Naive B cell (primary cell): ENCODE results near the gene MARK1. TPM values are rescaled to one million over a fixed set of nuclear protein-coding genes. Genes with fewer than 3 reads are reported as not detected.

Experiments
- ATAC-seq, 2 donors: fragments of 150-1000 bp; cut with Tn5 transposase; 2 replicates each; pipeline ENCODE4 v1.10.0; 2021; ENCODE audit warnings: low read depth in 2 of 2, mild to moderate bottlenecking in 2 of 2, moderate library complexity in 2 of 2
- DNase-seq: peaks from one replicate; pipeline ENCODE4 v3.0.0; 2022
- H3K27ac Mint-ChIP-seq, 6 donors: one replicate each; pipeline ENCODE4 v1.8.0; 2020 to 2022; ENCODE audit warnings: mild to moderate bottlenecking in 6 of 6, mixed read lengths in 6 of 6, moderate library complexity in 5 of 6, inconsistent platforms in 2 of 6
- H3K27me3 Mint-ChIP-seq, 3 donors: one replicate each; pipeline ENCODE4 v1.8.0; 2021 to 2022; ENCODE audit warnings: mixed read lengths in 3 of 3, mild to moderate bottlenecking in 1 of 3
- H3K36me3 Mint-ChIP-seq, 2 donors: one replicate each; pipeline ENCODE4 v1.8.0; 2020 to 2022; ENCODE audit warnings: mixed read lengths in 2 of 2, inconsistent platforms in 1 of 2, mild to moderate bottlenecking in 1 of 2
- H3K4me1 Mint-ChIP-seq, 3 donors: one replicate each; pipeline ENCODE4 v1.8.0; 2020 to 2022; ENCODE audit warnings: mixed read lengths in 3 of 3, inconsistent platforms in 1 of 3, mild to moderate bottlenecking in 1 of 3, moderate library complexity in 1 of 3
- H3K4me3 Mint-ChIP-seq, 8 donors: one replicate each; pipeline ENCODE4 v1.8.0; 2020 to 2022; ENCODE audit warnings: mild to moderate bottlenecking in 8 of 8, mixed read lengths in 8 of 8, moderate library complexity in 8 of 8, inconsistent platforms in 2 of 8
- H3K9me3 Mint-ChIP-seq, 7 donors: one replicate each; pipeline ENCODE4 v1.8.0; 2020 to 2022; ENCODE audit warnings: mixed read lengths in 7 of 7, mild to moderate bottlenecking in 5 of 7, inconsistent platforms in 2 of 7, moderate library complexity in 1 of 7
- polyA plus RNA-seq, 6 donors: library from polyadenylated mRNA; unstranded; fragments of 300-500 nt; fragmentation: Illumina TruSeq; gene quantifications; one replicate each; pipeline ENCODE4 v1.2.3, GENCODE V29; 2021; ENCODE audit warnings: low read depth in 6 of 6

The MARK1 gene
- polyA plus RNA-seq, 6 donors from 2014 or later, result 0.09 to 0.10 TPM; not detected in 4

GRCh38 chr1:220690140-220691052, 162.5 kb downstream of the MARK1 start, which contains the start of gene C1orf115:
TSS of gene C1orf115 (plus strand) at chr1:220690363. CDS start at chr1:220690403, 40 bp downstream.
- Mint-ChIP-seq H3K9me3 (no peaks in the 10 kb centered on the region), H3K27ac (peak within 1 kb of the TSS in 5 of 6 donors; percentile 60 to 94 (median 66)), H3K4me3 (peak within 1 kb of the TSS; percentile 84 to 96 (median 90)), H3K27me3 (peaks cover 5 to 20% (median 16%) of the 10 kb centered on the region in 3 donors), H3K36me3 (no peaks in the 10 kb centered on the region), H3K4me1 (peaks cover 12 to 36% (median 12%) of the 10 kb centered on the region in 3 donors)
- DNase-seq (peak; percentile 71), ATAC-seq (peak; percentile 90 to 92)

GRCh38 chr1:220691053-220691684, 163.2 kb downstream of the MARK1 start:
- peaks cover 12 to 36% (median 12%) of the 10 kb centered on the region in 3 donors for H3K4me1 Mint-ChIP-seq
- no peak for DNase-seq
- H3K27me3 Mint-ChIP-seq, result peaks cover 5 to 20% (median 16%) of the 10 kb centered on the region in 3 donors
- peak overlapping the region; percentile 66 to 94 (median 84) for H3K4me3 Mint-ChIP-seq
- H3K9me3 Mint-ChIP-seq, result no peaks in the 10 kb centered on the region
- peak overlapping the region in 1 of 6 donors; percentile 84 for H3K27ac Mint-ChIP-seq
- ATAC-seq, result no peak
- no peaks in the 10 kb centered on the region for H3K36me3 Mint-ChIP-seq

GRCh38 chr1:220692436-220693228, 164.7 kb downstream of the MARK1 start:
- DNase-seq, result no peak
- Mint-ChIP-seq H3K27ac (peak overlapping the region in 1 of 6 donors; percentile 27), H3K27me3 (peaks cover 5 to 20% (median 16%) of the 10 kb centered on the region in 3 donors), H3K4me1 (peaks cover 12 to 36% (median 15%) of the 10 kb centered on the region in 3 donors), H3K36me3 (no peaks in the 10 kb centered on the region), H3K4me3 (peak overlapping the region in 2 of 8 donors; percentile 92 to 94), H3K9me3 (no peaks in the 10 kb centered on the region)
- no peak for ATAC-seq

- Mint-ChIP-seq H3K27ac (no peak overlapping the region), H3K4me1 (peaks cover 6 to 32% (median 12%) of the 10 kb centered on the region in 3 donors), H3K9me3 (no peaks in the 10 kb centered on the region), H3K36me3 (no peaks in the 10 kb centered on the region), H3K4me3 (no peak overlapping the region), H3K27me3 (peaks cover 2 to 15% (median 11%) of the 10 kb centered on the region in 3 donors)
- no peak for ATAC-seq
- no peak for DNase-seq
Observed at GRCh38 chr1:220694866-220695382, 167.0 kb downstream of the MARK1 start.

- H3K27ac Mint-ChIP-seq, result no peak overlapping the region
- peaks cover under 1 to 34% (median 8%) of the 10 kb centered on the region in 3 donors for H3K4me1 Mint-ChIP-seq
- ATAC-seq (no peak), DNase-seq (no peak)
- H3K9me3 Mint-ChIP-seq, result peaks cover 0 to 2% (median 0%) of the 10 kb centered on the region in 7 donors
- H3K36me3 Mint-ChIP-seq, result no peaks in the 10 kb centered on the region
- peaks cover 0 to 12% (median 8%) of the 10 kb centered on the region in 3 donors for H3K27me3 Mint-ChIP-seq
- H3K4me3 Mint-ChIP-seq, result no peak overlapping the region
Observed at GRCh38 chr1:220695426-220695825, 167.5 kb downstream of the MARK1 start.

GRCh38 chr1:220696226-220696862, 168.4 kb downstream of the MARK1 start:
- H3K4me3 Mint-ChIP-seq, result no peak overlapping the region
- no peak for ATAC-seq
- no peak overlapping the region for H3K27ac Mint-ChIP-seq
- peaks cover 0 to 35% (median 8%) of the 10 kb centered on the region in 3 donors for H3K4me1 Mint-ChIP-seq
- peaks cover 0 to 2% (median 0%) of the 10 kb centered on the region in 7 donors for H3K9me3 Mint-ChIP-seq
- no peaks in the 10 kb centered on the region for H3K36me3 Mint-ChIP-seq
- H3K27me3 Mint-ChIP-seq, result peaks cover 0 to 12% (median 8%) of the 10 kb centered on the region in 3 donors
- no peak for DNase-seq

- DNase-seq, result no peak
- peaks cover 0 to 35% (median 8%) of the 10 kb centered on the region in 3 donors for H3K4me1 Mint-ChIP-seq
- H3K4me3 Mint-ChIP-seq, result no peak overlapping the region
- H3K27me3 Mint-ChIP-seq, result peaks cover 0 to 8% (median 8%) of the 10 kb centered on the region in 3 donors
- no peak for ATAC-seq
- H3K36me3 Mint-ChIP-seq, result no peaks in the 10 kb centered on the region
- no peak overlapping the region for H3K27ac Mint-ChIP-seq
- H3K9me3 Mint-ChIP-seq, result peaks cover 0 to 2% (median 0%) of the 10 kb centered on the region in 7 donors
Observed at GRCh38 chr1:220696863-220697231, 168.9 kb downstream of the MARK1 start.

- ATAC-seq, result no peak
- Mint-ChIP-seq H3K27ac (no peak overlapping the region), H3K36me3 (no peaks in the 10 kb centered on the region)
Observed at GRCh38 chr1:220697326-220697725, 169.4 kb downstream of the MARK1 start.

GRCh38 chr1:220698607-220699016, 170.7 kb downstream of the MARK1 start:
- H3K27ac Mint-ChIP-seq, result peak overlapping the region in 2 of 6 donors; percentile 22 to 53

More at GRCh38 chr1:220697326-220697725, 169.4 kb downstream of the MARK1 start:
- no peak for DNase-seq
- Mint-ChIP-seq H3K9me3 (peaks cover 0 to 2% (median 0%) of the 10 kb centered on the region in 7 donors), H3K4me1 (peaks cover 0 to 35% (median 7%) of the 10 kb centered on the region in 3 donors), H3K27me3 (peaks cover 0 to 5% (median 4%) of the 10 kb centered on the region in 3 donors), H3K4me3 (no peak overlapping the region)

GRCh38 chr1:220699044-220699443, 171.1 kb downstream of the MARK1 start:
- DNase-seq (no peak), ATAC-seq (no peak)
- peaks cover 0 to 4% (median 0%) of the 10 kb centered on the region in 3 donors for H3K27me3 Mint-ChIP-seq
- H3K4me3 Mint-ChIP-seq, result no peak overlapping the region
- H3K4me1 Mint-ChIP-seq, result peaks cover 0 to 32% (median 4%) of the 10 kb centered on the region in 3 donors
- H3K27ac Mint-ChIP-seq, result peak overlapping the region in 3 of 6 donors; percentile 16 to 53 (median 34)
- H3K9me3 Mint-ChIP-seq, result peaks cover 0 to 2% (median 0%) of the 10 kb centered on the region in 7 donors
- H3K36me3 Mint-ChIP-seq, result no peaks in the 10 kb centered on the region

More at GRCh38 chr1:220698607-220699016, 170.7 kb downstream of the MARK1 start:
- no peak for ATAC-seq
- Mint-ChIP-seq H3K4me1 (peaks cover 0 to 34% (median 4%) of the 10 kb centered on the region in 3 donors), H3K27me3 (peaks cover 0 to 3% (median 0%) of the 10 kb centered on the region in 3 donors), H3K4me3 (no peak overlapping the region), H3K9me3 (peaks cover 0 to 2% (median 0%) of the 10 kb centered on the region in 7 donors), H3K36me3 (no peaks in the 10 kb centered on the region)
- no peak for DNase-seq

GRCh38 chr1:220700556-220701179, 172.7 kb downstream of the MARK1 start:
- Mint-ChIP-seq H3K4me3 (no peak overlapping the region), H3K9me3 (peaks cover 0 to 4% (median 0%) of the 10 kb centered on the region in 7 donors), H3K27me3 (peaks cover 0 to 6% (median 4%) of the 10 kb centered on the region in 3 donors), H3K4me1 (peaks cover 0 to 37% (median 4%) of the 10 kb centered on the region in 3 donors), H3K27ac (no peak overlapping the region), H3K36me3 (no peaks in the 10 kb centered on the region)
- no peak for DNase-seq
- ATAC-seq, result no peak
